ENCODE measurements around the gene ENTPD6.

DNA sequence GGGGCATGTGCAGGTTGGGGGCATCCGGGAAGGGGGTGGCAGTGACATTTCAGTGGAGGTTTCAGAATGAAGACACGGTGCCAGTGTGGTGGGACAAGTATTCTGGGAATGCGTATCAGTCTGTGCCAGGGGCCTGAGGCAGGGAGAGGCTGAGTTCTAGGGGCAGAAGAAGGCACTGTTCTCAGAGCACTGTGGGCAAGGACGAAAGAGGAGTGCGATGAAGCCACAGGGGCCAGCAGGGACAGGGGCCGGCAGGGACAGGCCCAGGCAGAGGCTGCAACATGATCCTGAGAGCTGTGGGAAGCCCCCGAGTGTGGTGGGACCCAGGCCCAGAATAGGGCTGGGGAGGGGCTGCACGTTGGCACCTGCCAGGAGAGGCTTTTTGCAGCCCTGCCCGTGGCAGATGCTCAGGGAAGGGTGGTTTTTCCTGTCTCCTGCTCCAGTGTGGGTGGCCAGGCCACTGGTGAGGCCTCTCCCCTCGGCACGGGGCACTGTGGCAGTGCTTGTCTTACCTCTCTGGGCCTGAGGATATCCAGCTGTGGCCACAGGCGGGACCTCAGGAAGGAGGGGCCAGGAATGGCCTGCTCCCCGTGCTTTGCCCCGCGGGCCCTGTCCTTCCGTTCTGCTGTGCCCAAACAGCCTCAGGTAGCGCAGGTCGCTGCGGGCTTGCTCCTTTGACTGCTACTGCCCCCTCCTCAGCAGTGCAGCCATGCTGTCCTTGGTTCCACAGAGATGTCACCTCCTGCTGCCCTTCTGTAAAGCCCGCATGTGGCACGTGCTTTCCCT is 10.0 kb downstream of the ENTPD6 start:
- TF ChIP-seq ZSCAN30 (tag by site-specific recombination; IDR thresholded peaks at IDR 0.05) (no peak), YY1 (tag by site-specific recombination; IDR thresholded peaks at IDR 0.05) (no peak), GLI2 (tag by site-specific recombination; IDR thresholded peaks at IDR 0.05; ENCODE audit: borderline replicate concordance, low read depth) (no peak), ZNF654 (tag by site-specific recombination; IDR thresholded peaks at IDR 0.05; ENCODE audit: low read depth) (no peak), ZNF768 (tag by site-specific recombination; IDR thresholded peaks at IDR 0.05) (no peak), SALL2 (tag by site-specific recombination; IDR thresholded peaks at IDR 0.05; ENCODE audit: borderline replicate concordance) (no peak)
- TF ChIP-seq, protein P1, sequence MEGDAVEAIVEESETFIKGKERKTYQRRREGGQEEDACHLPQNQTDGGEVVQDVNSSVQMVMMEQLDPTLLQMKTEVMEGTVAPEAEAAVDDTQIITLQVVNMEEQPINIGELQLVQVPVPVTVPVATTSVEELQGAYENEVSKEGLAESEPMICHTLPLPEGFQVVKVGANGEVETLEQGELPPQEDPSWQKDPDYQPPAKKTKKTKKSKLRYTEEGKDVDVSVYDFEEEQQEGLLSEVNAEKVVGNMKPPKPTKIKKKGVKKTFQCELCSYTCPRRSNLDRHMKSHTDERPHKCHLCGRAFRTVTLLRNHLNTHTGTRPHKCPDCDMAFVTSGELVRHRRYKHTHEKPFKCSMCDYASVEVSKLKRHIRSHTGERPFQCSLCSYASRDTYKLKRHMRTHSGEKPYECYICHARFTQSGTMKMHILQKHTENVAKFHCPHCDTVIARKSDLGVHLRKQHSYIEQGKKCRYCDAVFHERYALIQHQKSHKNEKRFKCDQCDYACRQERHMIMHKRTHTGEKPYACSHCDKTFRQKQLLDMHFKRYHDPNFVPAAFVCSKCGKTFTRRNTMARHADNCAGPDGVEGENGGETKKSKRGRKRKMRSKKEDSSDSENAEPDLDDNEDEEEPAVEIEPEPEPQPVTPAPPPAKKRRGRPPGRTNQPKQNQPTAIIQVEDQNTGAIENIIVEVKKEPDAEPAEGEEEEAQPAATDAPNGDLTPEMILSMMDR (tag by site-specific recombination; IDR thresholded peaks at IDR 0.05): no peak
- TF ChIP-seq, protein P2, sequence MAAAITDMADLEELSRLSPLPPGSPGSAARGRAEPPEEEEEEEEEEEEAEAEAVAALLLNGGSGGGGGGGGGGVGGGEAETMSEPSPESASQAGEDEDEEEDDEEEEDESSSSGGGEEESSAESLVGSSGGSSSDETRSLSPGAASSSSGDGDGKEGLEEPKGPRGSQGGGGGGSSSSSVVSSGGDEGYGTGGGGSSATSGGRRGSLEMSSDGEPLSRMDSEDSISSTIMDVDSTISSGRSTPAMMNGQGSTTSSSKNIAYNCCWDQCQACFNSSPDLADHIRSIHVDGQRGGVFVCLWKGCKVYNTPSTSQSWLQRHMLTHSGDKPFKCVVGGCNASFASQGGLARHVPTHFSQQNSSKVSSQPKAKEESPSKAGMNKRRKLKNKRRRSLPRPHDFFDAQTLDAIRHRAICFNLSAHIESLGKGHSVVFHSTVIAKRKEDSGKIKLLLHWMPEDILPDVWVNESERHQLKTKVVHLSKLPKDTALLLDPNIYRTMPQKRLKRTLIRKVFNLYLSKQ (tag by site-specific recombination; IDR thresholded peaks at IDR 0.05; ENCODE audit: borderline replicate concordance): no peak
- TF ChIP-seq, protein P3, sequence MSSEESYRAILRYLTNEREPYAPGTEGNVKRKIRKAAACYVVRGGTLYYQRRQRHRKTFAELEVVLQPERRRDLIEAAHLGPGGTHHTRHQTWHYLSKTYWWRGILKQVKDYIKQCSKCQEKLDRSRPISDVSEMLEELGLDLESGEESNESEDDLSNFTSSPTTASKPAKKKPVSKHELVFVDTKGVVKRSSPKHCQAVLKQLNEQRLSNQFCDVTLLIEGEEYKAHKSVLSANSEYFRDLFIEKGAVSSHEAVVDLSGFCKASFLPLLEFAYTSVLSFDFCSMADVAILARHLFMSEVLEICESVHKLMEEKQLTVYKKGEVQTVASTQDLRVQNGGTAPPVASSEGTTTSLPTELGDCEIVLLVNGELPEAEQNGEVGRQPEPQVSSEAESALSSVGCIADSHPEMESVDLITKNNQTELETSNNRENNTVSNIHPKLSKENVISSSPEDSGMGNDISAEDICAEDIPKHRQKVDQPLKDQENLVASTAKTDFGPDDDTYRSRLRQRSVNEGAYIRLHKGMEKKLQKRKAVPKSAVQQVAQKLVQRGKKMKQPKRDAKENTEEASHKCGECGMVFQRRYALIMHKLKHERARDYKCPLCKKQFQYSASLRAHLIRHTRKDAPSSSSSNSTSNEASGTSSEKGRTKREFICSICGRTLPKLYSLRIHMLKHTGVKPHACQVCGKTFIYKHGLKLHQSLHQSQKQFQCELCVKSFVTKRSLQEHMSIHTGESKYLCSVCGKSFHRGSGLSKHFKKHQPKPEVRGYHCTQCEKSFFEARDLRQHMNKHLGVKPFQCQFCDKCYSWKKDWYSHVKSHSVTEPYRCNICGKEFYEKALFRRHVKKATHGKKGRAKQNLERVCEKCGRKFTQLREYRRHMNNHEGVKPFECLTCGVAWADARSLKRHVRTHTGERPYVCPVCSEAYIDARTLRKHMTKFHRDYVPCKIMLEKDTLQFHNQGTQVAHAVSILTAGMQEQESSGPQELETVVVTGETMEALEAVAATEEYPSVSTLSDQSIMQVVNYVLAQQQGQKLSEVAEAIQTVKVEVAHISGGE (tag by site-specific recombination; conservative IDR thresholded peaks at IDR 0.05; ENCODE audit: low read depth): no peak

Measured in HEK293 (cell line).